ENCODE results near the gene TRPM1. TPM values are rescaled to one million over a fixed set of nuclear protein-coding genes. Genes with fewer than 3 reads are reported as not detected.

The TRPM1 gene
- total RNA-seq (2014; rRNA removed; shearing (Covaris generic)), result not detected in 2 replicates

DNA sequence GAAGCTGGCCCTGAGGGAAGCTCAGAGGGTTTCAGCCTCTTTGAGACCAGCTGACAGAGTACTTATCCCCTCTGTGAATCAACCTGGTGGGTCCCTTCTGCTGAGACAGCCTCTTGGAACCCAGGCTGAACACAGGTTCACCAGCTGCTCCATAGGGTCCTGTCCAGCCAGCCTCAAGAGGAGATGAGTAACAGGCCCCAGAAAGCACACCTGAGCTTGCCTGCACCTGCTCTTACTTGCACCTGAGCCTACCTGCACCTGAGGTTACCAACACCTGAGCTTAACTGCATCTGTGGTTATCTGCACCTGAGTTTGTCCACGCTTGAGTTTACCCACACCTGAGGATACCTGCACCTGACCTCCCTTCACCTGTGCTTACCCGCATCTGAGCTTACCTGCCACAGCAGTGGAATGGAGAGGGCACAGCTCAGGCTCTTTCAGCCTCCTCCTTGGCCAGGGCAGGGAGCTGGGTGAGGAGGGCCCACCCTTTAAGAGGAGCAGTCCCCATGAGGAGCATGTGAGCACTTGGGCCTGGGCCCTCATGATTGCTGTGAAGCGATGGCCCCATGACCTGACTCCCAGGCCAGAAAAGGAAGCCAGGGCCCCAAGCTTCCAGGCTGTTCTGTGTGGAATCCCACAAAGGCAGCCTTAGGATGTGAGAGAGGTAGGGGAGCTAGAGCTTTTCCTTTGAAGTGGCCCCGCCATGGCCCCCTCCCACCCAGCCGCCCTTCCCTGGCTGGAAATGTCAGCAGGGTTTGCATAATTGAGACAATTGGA is at the start of gene TRPM1:
Gene TRPM1 (minus strand): TSS at position 464 of the 777 bp plus-strand sequence. CDS start 20,370 bp downstream, outside the sequence.
- DNase-seq (ENCODE audit: low spot score), result no peak

DNA sequence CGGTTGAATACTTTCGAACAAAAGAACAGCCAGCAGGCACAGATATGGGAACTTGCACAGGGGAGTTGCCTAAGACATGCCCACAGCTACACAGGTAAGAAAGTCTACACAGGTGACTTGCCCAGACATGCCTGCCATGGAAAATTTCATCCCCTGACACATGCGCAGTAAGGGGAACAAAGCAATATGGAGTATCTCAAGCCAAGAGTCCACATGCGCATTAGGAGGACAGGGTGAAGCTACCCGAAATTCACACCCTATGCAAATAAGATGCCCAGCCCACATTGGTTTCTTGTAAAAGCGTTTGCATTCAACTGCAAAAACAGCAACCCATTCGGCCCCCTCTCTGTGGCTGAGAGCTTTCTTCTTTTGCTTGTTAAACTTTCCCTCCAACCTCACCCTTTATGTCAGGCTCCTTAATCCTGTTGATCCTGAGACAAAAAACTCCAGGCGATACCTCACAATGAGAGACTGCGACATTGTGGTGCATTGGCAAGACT is 49.3 kb upstream of the TRPM1 start:
- DNase-seq (ENCODE audit: low spot score), result no peak

DNA sequence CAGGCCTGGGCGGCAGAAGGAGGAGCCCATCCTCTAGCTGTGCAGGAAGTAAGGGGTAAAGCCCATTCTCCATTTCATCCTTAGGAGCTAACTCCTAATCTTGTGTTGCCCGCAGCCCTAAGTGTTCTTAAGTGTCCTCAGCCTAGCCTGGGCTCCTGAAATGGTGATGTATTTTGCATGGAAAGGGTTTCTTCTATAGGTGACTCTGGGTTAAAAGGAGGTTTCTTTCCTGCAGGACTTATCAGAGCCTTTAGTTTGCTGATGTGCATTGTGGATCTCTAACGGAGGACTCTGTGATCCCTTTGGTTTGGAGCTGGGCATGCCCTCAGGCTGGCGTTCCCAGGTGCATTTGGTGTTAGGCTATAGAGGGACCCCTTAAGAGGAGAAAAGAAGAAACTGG is 48.5 kb upstream of the TRPM1 start:
- DNase-seq (ENCODE audit: low spot score), result no peak

DNA sequence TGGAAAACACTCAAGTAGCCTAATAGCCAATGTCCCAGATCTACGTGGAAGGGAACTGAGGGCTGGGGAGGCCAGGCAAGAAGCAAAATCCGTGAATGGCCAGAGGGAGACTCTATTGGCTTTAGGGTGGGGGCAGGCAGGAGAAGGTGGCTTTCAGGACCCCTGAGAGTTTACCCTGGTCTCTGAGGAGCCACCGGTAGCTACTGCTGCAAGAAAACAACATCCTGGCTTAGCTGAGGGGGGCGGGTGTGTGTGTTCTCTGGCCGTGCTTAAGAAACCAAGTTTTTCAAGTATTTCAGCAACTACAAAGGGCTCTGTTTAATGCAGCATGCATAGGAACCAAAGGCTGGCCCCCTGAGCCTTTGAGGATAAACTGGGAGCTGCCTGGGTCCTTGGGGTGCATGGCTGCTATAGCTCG is 47.6 kb upstream of the TRPM1 start:
- no peak for DNase-seq (ENCODE audit: low spot score)

DNA sequence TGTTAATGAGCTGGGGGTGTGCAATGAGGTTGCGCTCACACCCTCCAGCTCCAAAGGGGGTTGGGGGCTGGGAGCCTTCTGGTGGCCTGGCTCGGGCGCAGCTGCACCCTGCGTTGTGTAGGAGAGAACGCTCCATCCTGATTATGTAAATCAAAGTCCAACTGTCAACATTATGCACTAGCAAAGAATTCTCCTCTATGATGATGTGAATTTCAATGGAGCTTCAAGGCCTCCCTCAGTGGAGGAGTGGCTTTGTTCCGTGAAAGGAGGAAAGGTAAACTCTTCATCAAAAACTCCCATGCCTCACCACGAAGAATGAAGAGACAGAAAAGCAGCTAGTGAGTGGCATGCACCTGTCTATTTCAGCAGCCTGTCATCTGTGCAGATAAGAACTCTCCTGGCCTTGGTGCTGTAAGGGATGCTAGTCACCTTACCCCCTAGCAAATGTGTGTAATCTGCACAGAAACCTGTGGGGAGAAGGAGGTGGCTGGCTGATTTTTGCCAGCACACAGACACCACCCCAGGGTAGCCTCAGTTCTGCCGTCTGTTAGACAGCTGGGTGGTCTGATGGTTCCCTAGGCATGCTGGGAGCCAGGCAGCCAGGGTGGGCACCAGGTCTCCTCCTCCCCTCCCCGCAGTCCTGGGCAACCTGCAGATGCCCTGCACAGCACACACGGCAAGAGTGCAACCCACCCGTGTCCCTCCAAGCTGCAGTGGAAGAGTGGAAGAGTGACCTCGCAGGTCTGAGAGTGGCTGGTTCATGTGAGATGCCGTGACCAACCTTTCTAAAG is 47.0 kb upstream of the TRPM1 start:
- no peak for DNase-seq (ENCODE audit: low spot score)

DNA sequence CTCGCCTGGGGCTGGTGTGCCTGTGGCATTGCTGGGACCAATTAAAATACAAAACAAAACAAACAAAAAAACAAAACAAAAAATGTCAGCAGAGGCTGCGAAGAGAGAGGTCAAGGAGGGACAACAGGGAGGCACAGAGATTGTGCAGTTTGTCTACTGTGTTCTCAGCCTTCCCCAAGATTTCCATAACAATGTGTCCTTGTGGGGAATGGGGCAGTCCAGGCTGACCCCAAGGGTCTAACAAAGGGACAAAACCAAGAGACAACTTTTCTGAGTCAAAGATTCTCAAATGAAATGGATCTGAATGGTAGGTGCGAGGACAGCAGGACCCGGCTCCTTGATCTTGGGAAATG is 46.4 kb upstream of the TRPM1 start:
- no peak for DNase-seq (ENCODE audit: low spot score)

DNA sequence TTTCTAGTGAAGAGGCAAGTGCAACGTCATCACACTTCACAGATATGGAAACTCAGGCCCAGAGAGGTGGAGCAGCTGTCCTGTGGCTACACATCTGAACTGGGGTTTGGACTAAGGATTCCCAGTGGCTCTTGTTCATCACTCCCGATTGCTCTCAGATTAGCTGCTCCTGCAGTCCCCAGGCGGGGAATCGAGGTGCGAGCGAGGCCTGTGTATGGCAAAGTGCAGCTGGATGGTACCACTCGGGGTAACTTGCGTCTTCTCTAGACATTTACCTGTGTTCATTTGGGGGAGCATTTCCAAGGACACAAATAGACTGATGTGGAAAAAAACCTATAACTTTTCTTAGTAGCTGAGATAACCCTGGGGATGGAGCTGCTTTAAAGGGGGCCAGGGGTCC is 45.9 kb upstream of the TRPM1 start:
- no peak for DNase-seq (ENCODE audit: low spot score)

DNA sequence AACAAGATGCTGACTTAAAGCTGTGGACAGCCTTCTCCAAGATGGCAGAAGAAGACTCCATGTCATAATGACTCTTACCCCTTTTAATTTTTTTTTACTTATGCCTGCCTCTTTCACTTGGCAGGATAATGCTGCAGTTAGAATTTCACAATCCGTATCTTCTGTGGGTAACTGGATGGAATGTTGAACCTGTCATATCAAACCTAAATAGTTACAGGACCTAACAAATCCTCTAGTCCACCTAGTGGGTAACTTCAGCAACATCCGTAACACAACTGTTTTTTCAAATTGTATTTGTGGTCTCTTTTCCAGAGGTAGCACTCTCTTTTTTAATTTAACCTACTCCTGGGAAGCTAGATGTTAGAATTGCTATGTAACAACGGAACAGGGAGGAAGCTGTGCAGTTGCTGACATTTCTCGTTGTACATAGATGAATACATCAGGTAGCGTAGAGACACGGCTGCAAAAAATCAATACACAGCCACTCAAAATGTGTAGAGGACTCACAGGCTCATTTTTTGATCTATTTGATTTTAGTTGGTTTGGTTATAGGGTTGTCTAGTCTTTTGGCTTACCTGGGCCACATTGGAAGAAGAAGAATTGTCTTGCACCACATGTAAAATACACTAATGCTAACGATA is 43.9 kb upstream of the TRPM1 start:
- DNase-seq (ENCODE audit: low spot score), result no peak

DNA sequence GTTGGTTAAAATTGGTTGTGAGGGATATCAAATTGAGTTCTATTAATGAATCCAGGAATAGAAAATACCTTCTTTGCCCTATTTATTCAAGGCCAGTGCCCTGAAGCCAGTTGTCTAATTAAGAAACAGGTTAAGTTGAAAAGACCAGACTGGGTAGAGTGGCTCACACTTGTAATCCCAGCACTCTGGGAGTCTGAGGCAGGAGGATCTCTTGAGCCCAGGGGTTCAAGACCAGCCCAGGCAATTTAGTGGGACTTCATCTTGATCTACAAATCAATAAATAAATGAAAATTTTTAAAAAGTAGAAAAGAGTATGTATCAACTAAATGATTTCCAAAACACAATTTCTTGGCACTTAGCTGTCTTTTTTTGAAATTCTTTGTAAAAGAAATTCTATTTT is 40.3 kb upstream of the TRPM1 start:
- DNase-seq (ENCODE audit: low spot score), result no peak

DNA sequence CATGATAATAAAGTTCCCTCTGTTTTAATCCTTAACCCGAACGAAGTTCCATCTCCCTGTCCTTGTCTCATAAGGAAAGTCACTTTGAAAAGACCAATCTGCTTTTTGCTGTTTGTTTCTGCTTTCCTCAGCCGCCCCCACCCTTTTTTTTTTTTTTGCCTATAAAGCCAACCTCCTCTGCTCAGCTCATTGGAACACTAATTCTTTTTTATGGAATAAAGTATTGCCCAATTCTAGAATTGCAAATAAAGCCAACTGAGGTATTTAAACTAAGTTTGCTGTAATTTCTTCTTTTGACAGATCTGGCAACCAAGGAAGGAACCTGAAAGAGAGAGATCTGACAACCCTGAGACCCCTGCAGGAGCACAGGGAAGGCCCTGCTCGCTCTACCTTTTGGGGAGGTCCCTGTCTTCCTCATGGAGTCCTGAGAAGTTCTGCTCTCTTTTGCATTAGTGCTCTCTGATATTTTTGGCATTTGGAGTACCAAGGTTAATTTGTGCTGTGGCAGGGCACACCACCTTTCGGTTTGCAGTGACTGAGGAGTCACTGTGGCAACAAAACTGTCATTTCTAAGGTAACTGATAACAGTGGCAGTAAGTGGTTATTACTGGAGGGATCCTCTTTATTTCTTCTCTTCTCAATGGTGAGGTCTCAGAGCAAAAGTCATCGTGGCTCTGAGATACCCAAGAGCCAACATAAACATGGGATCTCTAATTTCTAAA is 35.2 kb upstream of the TRPM1 start:
- no peak for DNase-seq (ENCODE audit: low spot score)

DNA sequence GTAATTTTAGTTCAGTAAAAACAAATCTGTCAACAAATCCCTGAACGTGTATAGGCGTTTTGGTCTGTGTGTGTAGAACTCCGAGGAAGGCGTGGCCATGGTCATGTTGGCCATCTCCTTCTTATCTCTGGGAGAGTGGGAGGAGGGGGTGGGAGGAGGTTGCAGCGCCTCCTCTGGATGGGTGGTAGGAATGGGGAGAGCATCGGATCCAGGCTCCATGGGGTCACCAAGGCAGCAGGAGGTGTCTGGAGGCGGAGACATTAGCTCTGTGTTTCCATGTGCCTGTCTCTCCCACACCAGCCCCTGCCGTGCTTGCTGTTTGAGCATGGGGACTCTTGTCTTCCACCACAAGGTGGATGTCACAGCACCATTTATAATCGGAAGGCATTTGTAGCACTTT is 34.5 kb upstream of the TRPM1 start:
- DNase-seq (ENCODE audit: low spot score), result no peak

DNA sequence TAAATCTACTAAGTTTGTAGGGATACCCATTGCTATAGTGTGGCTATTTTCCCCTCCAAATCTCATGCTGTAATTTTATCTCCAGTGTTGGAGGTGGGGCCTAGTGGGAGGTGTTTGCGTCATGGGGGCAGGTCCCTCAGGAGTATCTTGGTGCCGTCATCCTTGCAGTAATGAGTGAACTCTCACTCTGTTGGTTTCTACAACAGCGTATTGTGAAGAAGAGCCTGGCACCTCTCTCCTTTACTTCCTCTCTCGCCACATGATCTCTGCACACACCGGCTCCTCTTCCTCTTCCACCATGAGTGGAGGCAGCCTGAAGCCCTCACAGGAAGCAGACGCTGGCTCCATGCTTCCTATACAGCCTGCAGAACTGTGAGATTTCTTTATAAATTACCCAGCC is 34.0 kb upstream of the TRPM1 start:
- no peak for DNase-seq (ENCODE audit: low spot score)

DNA sequence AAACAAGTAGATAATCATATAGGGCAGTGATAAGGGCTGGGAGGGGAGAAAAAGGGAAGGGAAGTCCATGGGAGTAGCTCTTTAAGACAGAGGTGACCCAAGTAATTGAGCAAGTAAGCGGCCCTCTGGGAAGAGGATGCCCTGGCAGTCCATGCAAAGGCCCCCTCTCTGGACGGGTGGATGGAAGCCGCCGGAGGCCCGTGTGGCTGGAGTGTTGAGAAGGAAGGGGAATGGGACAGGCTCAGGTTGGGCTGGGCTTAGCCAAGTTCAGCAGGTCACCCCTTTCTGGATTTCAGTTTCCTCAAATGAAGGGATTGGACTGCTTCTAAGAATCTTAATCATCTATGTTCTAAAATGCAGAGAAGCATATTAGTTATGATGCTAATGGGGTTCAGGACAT is 32.4 kb upstream of the TRPM1 start:
- DNase-seq (ENCODE audit: low spot score), result no peak

DNA sequence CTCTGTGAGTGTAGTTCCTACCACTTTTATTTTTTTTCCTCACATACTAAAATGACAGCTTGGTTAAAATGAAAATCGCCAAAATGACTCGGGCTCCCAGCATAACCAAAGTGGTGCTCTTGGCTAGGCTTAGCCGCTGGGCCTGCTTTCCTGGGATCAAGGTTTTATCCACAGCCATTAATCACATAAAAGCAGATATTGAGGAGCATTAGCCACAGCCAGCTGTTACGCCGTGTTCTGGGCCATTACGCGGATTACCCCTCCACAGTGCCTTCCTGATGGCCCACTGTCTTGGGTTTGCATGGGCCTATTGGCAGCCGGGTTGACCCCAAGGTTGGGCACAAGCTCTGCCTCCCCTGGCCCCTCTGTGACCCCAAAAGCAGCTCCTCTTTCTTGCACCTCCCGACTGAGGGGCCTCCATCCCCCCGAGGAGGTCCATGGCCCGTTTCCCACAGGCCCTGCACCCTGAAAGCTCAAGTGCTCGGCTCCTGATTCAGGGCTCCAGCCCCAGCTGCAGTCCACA is 30.4 kb upstream of the TRPM1 start:
- no peak for DNase-seq (ENCODE audit: low spot score)

DNA sequence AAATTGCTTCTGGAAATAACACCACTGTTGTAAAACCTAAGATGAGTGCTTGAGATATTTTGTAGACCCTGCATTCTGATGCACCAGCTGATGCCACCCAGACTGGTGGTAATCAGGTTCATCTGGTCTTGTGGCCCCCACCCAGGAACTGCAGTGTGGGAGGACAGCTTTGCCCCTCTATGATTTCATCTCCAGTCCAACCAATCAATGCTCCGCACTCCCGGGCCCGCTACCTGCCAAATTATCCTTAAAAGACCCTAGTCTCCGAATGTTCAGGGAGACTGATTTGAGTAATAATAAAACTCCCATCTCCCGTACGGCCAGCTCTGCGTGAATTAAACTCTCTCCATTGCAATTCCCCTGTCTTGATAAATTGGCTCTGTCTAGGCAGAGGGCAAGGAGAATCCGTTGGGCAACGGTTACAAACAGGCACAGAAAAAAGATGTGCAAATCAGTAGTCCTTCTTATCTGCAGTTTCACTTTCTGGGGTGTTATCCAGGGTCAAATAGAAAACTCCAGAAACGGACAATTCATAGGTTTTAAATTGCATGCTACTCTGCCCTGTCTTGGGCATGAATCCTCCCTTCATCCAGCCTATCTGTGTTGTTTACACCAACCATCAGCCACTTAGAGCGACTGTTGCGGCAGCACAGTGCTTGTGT is 29.2 kb upstream of the TRPM1 start:
- no peak for DNase-seq (ENCODE audit: low spot score)

DNA sequence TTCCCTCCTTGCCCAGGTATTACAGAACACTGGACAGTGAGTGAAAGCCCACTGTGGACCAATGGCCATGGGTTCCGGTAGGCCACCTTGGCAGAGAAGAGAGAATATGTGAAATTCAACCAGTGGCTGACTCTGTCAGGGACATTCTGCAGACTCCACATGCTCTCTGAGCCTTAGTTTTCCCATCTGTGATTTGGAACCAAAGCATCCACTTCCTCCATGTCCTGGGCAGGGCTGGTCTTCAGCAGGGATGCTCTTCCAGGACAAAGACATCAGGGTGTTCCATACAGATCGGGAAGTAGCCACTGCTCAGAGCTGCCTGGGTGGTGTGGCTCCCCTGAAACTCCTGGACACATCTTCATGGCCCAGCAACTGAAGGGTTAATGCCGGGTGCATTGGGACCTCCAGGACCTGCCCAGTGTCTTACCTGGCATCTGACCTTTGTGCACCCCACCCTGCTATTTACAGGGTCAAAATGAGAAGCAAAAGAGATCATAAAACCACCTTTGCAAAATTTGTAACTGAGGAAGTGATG is 28.3 kb upstream of the TRPM1 start:
- DNase-seq (ENCODE audit: low spot score), result no peak

DNA sequence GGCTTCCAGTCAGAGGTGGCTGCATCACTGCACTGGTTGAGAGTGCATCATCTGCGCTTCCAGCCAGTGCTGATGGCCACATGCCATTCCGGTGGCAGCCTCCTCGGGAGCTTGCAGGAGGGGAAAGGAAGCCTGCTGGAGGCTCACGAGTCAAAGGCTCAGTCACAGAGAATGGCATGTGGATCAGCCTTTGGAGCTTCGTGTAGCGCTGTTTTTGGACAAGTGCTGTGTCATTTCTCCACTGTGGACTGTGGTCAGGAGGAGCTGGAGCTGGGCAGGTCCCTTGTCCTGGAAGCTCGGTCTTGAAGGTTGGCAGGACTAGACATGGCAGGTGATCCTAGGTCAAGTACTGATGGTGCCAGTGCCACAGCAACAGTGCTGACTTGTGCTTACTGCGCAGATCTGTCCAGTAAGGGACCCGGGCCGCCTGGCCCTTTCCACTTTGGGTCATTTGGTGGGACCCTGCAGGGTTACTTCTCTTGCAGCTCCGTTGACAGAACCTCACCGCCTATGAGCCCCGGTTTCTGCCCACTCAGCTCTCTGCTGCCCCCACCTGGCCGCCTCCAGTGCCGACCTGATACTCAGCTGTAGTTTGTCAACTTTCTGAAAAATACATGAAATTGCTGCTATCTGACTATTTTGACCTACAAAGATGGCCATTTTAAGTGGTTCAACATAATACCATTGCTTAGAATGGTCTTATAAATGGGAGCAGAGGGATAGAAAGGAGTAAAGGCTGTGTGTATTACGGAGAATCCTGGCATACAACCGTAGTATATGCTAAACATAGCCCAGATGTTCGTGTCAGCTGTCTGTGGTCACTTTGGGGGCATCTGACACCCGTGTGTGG is 27.6 kb upstream of the TRPM1 start:
- peak; percentile 27 for DNase-seq (ENCODE audit: low spot score)

DNA sequence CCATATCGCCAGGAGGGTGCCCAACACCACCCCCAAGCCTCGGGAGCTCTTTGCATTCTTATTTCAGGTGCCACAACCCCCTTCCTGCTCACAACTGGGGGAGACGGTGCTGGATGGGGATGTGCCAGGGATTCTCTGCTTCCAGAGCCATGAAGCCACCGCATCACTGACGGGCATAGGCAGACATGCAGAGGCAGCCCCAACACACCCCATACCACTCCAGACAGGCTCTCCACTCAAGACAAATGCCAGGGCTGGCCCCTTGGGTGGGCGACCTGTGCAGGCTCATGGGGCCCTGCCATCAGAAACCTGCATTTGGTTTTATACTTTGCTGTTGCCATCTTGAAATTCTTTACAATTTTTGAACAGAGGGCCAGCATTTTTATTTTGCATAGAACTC is 27.0 kb upstream of the TRPM1 start:
- DNase-seq (ENCODE audit: low spot score), result no peak

DNA sequence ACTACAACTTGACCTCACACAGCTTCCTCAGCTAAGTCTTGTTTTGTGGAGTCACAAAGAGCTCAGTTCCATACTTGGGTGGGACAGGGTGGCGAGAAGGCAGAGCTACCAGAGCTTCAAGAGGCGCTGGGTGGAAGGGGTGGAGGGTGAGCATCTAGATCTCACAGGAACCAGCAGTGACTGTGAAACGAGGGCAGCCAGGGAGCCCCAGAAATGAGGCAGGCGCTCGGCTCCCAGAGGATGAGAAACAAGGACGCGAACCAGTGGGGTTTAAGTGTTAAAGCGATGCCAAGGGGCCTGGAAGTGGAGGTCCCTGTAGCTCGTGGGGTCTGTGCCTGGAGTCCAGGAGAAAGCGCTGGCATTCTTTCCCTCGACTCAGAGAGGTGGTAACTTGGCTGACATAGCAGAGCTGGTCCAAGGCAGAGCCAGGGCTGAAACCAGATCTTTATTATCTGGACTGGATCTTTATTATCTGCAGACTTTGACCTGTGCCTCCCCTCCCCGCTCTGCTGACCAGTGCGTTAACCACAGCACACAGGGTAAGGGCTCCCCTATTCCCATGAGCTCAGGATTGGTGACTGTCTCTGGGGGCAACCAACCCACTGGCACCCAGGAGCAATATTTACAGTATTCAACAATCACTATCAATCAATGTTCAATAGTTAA is 26.2 kb upstream of the TRPM1 start:
- DNase-seq (ENCODE audit: low spot score), result no peak

Data from H4 (cell line).